Right ventricle myocardium inferior (tissue), 1 donor: Measurements from ENCODE around the gene ATP13A3. TPM values are rescaled to one million over a fixed set of nuclear protein-coding genes. Genes with fewer than 3 reads are reported as not detected.
A peak's percentile ranks its signal among the peaks of the same experiment; 100 is the strongest.
"Not testable (repeated sequence)": the region's sequence is repeated elsewhere in the genome, so short reads cannot be mapped to it uniquely, and the experiment has no call there.

Experiments used
- ATAC-seq: fragments of 200-7000 bp; cut with Tn5 transposase; one replicate; pipeline ENCODE4 v1.9.1; 2020; ENCODE audit warnings: mild to moderate bottlenecking, moderate library complexity
- DNase-seq: peaks from one replicate; pipeline ENCODE4 v3.0.0; 2021; ENCODE audit errors: missing footprints
- intact Hi-C: fragments of 100-400 bp; cut with DNase I; formaldehyde crosslinking; loops from one replicate; pipeline ENCODE4 v1.11.0; 2022
- long read RNA-seq: library from polyadenylated mRNA; unstranded; transcript quantifications from one replicate; pipeline ENCODE4 v2.0.0, GENCODE V29; 2021
- total RNA-seq: library from RNA; stranded (reverse); fragmentation: NEBNext Ultra II Directional; extraction: Animal tissue kit (Norgen Biotek cat#: 25700); gene quantifications from one replicate; pipeline ENCODE4 v1.2.1, GENCODE V29; 2021
- donor health status: DM: no; HTN: yes; CAD: no; lungs with severe emphysema.

ATP13A3 gene
- total RNA-seq, result 55.3 TPM
- long read RNA-seq, partial matches to known transcripts, result 4 of 8 reads
- long read RNA-seq, other reads (novel, unspliced or antisense), result 3 of 8 reads

GRCh38 chr3:194486540-194487288, at the start of gene ATP13A3:
Gene ATP13A3 (minus strand): TSS chr3:194487002. CDS start chr3:194462190, 24,812 bp downstream.
- peak; percentile 96 for DNase-seq
- intact Hi-C loops, result loop anchor here (5.0 kb wide), 1 partner anchor 86 kb away; no protein-coding TSS in a partner anchor
- peak; percentile 96 for ATAC-seq

- DNase-seq, intact Hi-C loops, ATAC-seq: not testable (repeated sequence)
Measured at GRCh38 chr3:194535199-194535598, 48.4 kb upstream of the ATP13A3 start.

GRCh38 chr3:194534243-194534642, 47.4 kb upstream of the ATP13A3 start:
- DNase-seq (no peak), ATAC-seq (no peak)
- intact Hi-C loops, result no loop called here

- DNase-seq (no peak), ATAC-seq (no peak)
- intact Hi-C loops, result no loop called here
Measured at GRCh38 chr3:194532591-194532990, 45.8 kb upstream of the ATP13A3 start.

- ATAC-seq (no peak), DNase-seq (no peak)
- intact Hi-C loops, result no loop called here
Measured at GRCh38 chr3:194527726-194528125, 40.9 kb upstream of the ATP13A3 start.

- ATAC-seq (no peak), DNase-seq (no peak)
- intact Hi-C loops, result no loop called here
Measured at GRCh38 chr3:194526164-194526563, 39.4 kb upstream of the ATP13A3 start.

GRCh38 chr3:194522579-194523046, 35.8 kb upstream of the ATP13A3 start:
- ATAC-seq (no peak), DNase-seq (no peak)
- intact Hi-C loops, result no loop called here

GRCh38 chr3:194521510-194522260, 34.9 kb upstream of the ATP13A3 start:
- intact Hi-C loops, result no loop called here
- ATAC-seq (no peak), DNase-seq (no peak)

- ATAC-seq, intact Hi-C loops, DNase-seq: not testable (repeated sequence)
Measured at GRCh38 chr3:194520682-194521162, 33.9 kb upstream of the ATP13A3 start.

- not testable (repeated sequence) for ATAC-seq
Measured at GRCh38 chr3:194520201-194520600, 33.4 kb upstream of the ATP13A3 start.

GRCh38 chr3:194518652-194519051, 31.9 kb upstream of the ATP13A3 start:
- ATAC-seq, result no peak
- DNase-seq, result no peak
- intact Hi-C loops, result no loop called here

More at GRCh38 chr3:194520201-194520600, 33.4 kb upstream of the ATP13A3 start:
- DNase-seq, intact Hi-C loops: not testable (repeated sequence)

- intact Hi-C loops, result no loop called here
- DNase-seq, result no peak
- no peak for ATAC-seq
Measured at GRCh38 chr3:194517333-194517732, 30.5 kb upstream of the ATP13A3 start.

GRCh38 chr3:194514626-194515025, 27.8 kb upstream of the ATP13A3 start:
- intact Hi-C loops, result no loop called here
- DNase-seq (no peak), ATAC-seq (no peak)

- DNase-seq (no peak), ATAC-seq (no peak)
- intact Hi-C loops, result no loop called here
Measured at GRCh38 chr3:194512895-194513601, 26.2 kb upstream of the ATP13A3 start.

- intact Hi-C loops, result no loop called here
- ATAC-seq (no peak), DNase-seq (no peak)
Measured at GRCh38 chr3:194508491-194509453, 22.0 kb upstream of the ATP13A3 start.

GRCh38 chr3:194507571-194507970, 20.8 kb upstream of the ATP13A3 start:
- ATAC-seq, result no peak
- intact Hi-C loops, result no loop called here
- DNase-seq, result no peak

- ATAC-seq (no peak), DNase-seq (no peak)
- intact Hi-C loops, result no loop called here
Measured at GRCh38 chr3:194505791-194506415, 19.1 kb upstream of the ATP13A3 start.
